Muscle of arm (tissue), 12 donors: Measurements from ENCODE around the gene YOD1. TPM values are rescaled to one million over a fixed set of nuclear protein-coding genes. Genes with fewer than 3 reads are reported as not detected.

Experiments used
- DNase-seq: peaks from one replicate; pipeline ENCODE4 v3.0.0-alpha.2; 2013
- polyA plus RNA-seq, 12 donors: library from polyadenylated mRNA; unstranded; fragments of 120-200 nt; gene quantifications; one replicate each; pipeline ENCODE4 v1.2.1, GENCODE V29; 2013; ENCODE audit not compliant: insufficient read length in 12 of 12

YOD1 gene
- polyA plus RNA-seq, 12 donors = 4.4 to 9.3 (median 7.3) TPM; not detected in 1

DNA sequence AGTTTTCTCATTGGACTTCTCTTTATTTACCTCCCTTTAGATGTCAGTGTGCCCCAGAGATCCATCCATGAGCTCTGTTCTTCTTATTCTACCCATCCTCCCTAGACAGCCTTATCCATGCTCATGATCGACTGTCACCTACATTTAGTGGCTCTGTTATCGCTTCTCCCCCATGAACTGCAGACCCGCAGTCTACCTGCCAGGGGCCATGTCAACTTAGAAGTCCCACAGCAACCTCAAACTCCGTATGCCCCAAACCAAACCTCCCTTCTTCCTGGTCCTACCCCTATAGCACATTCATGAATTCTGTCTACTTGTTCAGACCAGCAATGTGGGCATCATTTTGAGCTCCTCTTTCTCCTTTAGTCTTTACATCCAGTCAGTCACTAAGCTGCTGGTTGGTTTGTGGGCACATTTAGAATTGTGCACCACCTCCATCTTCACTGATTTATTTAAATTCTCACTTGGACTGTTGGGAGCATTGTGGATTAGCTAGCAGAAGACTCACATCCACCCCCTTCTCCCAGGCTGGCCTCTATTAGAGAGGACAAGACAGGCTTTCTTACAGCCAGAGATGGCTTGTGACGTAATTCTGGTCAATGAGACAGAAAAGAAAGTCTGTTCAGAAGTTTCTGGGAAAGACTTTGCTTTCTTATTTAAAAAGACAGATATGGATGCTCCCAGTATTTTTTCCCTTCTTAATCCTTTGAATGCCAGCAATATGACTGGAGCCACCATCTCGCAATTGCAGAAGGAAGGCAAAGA, 37.5 kb downstream of the YOD1 start:
- DNase-seq = no peak

DNA sequence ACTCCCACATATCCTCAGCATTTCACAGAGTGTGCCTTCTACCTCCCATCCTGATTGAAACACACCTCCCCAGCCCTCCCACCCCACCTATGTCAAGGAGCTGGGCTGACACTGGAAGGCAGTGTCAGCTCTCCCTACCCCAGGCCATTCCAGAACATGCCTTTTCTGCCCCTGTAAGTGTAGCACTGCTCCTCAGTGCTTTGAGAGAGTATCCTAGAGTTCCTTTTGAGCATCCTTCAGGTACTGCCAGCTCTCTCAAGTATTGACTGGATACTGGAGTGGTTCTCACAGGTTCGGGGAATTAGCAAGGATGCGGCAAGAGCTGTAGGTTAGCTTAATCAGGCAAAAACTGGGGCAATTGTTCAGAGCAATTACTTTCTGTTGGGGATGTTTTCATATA, 40.3 kb downstream of the YOD1 start:
- DNase-seq = no peak

DNA sequence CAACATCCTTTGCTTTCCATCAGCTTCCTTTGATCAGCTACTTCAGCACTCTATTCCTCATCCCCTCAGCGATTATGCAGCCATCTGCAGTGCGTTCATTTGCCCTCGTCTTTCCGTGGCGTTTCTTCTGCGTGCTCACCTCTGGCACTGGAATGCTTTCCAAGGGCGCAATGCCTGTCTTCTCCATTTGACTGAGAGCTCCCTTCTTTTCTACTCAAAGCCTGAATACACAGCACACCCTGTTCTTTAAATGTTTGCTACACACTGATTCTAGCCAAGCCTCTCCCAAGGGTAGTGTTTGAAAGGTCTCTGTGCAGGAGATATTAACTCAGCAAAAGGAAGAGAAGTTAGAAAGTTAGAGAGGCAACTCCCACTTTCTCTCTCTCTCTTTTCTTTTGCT, 41.1 kb downstream of the YOD1 start:
- no peak for DNase-seq

DNA sequence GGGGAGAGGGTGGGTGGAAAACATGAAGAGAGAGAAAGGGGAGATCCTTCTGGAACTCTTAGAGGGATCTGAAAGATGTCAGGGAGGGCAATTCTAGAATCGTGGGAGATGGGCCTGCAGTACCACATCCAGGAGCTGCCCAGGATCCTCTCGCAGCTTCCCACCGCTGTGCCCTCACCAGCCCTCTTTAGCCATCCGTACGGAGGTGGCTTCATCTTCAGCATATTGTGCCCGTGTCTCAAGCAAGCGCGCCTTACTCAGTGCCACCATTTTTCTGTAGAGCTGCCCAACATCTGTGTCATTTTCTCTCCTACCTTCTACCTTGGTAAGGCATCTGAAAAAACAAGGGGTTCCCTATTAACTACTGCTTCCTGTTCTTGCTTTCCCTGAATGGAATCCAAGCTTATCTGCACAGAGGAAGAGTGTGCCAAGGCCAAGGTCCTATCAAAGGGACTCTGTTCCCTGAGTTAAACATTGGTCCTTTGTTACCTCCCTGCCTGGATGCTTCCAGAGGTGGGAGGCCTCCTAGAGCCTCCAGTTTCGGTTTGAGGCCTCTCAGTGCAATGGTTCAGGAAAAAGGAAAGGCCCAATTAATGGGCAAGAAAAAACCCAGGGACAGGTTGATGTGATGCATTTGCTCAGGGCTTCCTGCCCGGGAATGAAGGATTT, 41.7 kb downstream of the YOD1 start:
- no peak for DNase-seq

DNA sequence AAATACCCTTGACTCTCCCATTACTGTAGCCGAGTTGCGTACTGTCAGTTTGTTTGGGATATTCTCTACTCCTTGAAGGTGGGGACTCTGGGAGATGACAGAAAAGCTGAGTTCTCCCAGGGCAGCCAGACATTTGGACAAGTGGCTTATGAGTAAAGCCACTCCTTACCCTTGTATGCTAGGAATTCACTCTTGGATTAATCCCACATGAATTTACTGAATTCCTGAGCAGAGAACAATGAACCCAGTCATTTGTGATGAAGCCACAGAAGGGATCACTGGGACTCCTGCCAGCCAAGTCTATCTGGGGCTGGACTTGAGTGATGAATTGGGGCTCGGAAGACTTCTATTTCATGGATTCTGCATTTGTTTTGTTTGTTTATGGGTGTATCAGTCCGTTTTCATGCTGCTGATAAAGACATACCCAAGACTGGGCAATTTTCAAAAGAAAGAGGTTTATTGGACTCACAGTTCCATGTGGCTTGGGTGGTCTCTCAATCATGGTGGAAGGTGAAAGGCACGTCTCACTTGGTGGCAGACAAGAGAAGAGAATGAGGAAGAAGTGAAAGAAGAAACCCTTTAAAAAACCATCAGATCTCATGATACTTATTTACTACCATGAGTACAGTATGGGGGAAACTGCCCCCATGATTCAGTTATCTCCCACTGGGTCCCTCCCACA, 43.5 kb downstream of the YOD1 start:
- DNase-seq = no peak

DNA sequence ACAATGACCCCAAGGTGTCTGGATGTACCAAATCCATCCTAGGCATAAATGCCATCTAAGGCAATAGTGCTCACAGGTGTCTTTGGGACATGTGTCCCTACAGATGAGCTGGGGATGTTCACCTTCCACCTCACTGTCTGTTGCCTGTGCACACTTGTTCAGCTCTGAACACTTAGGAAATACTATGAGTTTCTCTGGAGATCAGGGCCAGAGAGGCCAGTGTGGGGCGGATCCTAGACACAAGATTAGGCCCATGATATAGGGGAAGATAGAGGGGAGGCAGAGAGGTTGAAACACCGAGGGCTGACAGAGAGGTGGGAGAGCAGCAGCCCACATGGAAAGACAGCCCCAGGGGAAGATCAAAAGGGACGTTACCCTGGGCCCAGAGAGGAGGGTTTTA, 44.1 kb downstream of the YOD1 start:
- no peak for DNase-seq

DNA sequence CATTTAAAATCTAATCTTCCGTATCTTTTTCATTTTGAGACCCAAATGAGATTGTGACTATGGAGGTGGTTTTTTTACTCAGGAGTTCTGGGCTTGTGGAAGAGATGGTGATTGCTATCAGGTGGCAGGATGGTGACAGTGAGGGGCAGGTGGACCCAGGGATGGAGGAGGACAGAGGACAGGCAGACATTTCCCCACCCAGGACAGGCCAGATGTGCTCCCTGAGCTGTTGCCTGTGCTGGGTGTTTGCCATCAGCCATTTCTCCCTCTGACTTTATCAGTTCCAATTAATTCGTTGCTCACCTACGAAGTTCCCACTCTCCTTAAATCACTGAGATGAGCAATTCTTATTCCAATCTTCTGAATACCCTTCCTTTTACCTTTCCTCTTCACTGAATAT, 44.9 kb downstream of the YOD1 start:
- no peak for DNase-seq

DNA sequence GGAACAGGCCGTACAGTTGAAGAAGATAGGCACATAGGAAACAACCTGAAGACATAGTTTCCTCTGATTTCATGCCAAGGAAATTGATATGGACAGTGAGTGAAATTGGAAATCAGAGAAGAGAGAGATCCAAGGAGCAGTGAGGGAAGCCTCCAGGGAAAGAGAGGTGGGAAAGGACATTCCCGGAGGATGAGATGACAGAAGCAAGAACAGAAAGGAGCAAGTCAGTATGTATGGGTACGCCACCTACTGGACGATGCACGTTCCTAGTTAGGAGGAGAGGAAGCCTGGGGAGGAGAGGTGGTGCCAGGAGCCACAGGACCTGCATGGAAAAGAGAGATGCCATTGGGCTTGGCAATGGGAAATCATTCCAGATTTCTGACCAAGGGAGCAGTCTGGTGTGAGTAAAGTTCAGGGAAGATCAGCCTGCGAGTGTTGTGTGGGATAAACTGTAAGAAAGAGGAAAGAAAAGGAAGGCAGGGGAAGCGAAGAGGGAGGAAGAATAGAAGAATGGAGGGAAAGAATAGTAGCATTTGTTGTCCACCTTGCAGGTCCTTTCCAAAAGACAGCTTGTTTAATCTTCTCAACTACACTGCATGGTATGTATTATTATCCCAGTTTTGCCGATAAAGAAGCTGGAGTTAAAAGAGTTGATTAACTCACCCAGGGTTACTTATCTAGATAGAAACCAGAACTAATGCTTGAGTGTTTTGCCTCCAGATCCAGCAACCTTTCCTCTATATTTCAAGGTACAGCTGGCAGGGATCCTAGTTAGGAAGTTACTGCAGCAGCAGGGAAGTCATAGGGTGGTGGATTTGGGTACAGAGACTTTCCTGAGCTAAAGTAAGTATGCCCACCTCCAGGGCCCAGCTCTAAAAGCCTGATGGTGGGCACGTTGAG, 45.8 kb downstream of the YOD1 start:
- no peak for DNase-seq

DNA sequence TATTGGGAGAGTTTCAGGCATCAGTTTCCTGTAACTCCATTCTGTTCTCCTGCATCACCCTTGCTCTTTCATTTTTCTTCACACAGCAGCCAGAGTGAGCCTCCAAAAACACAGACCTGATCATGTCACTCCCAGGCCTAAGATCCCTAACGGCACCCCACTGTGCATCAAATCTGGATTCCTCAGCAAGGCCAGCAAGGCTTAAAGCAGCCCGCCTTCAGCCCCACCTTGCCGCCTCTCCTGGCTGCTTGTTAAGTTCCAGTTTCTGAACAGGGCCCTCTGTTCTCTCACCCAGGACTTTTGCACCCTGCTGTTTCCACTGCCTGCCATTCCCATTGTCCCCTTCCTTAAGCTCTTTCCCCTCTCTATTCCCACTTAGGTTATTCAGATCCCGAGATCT, 47.8 kb downstream of the YOD1 start:
- DNase-seq = no peak

DNA sequence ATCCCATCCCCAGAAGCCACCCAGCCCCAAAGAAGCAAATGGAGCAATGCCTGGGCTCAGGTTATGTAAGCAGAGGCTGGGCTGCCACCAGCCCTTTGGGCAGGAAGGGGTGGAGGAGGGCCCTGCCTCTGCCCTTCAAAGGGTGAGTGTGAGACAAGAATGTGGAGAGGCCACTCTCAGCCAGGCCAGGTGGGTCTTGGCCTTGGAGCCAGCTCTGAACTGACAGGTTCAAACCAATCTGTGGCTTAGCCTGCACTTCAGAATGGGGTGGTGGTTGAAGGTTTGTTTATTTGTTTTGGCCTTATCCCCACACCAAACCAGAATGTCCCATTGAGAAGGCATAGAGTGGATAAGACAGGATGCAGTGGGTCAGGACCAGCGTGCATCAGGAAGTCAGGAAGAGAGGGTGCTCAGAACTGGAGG, 48.3 kb downstream of the YOD1 start:
- DNase-seq = no peak

DNA sequence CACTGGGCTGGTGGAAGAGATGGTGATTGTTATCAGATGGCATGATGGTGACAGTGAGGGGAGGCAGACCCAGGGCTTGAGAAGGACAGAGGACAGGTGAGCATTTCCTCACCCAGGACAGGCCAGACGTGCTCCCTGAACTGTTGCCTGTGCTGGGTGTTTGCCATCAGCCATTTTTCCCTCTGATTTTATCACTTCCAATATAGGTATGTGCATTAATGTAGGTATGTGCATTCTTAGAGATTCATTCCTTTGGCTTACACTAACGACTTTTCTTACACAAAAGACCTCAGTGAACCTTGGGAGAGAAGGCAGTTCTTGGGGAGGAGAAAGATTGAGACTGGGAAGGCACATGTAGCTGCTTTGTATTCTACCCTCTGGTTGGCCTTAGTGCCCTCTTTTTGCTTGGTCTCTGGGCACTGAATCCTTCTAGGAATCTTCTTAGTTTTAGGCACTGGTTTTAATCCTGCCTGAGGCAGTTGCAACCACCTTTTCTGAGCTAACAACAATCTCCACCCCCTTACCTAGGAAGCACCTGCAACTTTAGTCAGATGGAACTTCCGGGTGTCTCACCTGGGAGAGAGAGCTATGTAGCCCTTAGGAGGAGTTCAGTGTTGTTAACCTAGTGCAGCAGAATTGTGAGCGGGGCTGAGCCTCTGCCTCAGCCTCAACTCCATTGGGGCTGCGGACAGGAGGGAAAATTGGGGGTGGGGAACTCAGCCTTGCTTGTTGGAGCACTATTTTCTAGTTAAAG, 49.3 kb downstream of the YOD1 start:
- no peak for DNase-seq

DNA sequence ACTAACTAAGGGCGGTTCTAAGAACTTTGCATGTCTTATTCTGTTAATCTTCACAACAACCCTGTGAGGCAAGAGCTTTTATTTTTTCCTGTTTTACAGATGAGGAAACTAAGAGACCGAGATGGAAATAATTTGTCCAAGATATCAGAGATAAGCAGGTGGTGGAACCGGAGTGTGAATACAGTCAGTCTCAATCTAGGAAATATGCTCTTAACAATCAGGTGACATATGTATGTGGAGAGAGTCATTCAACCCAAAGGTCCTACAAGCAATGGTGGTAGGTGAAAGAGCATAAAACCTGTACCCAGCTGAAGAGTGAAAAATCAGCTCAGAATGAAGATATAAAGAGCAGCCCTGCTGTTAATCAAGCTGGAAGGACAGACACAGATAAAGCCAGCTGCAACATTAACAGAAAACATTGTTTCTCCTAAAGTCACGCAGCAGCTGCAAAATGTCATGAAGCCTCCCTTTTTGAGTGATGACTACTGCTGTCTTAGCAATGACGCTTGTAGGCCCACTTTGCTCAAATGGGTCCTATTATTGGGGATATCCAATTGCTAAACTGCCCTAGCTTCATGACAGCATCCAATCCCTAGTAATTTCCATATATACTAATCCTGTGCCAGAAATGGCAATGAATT, 50.2 kb downstream of the YOD1 start:
- no peak for DNase-seq

DNA sequence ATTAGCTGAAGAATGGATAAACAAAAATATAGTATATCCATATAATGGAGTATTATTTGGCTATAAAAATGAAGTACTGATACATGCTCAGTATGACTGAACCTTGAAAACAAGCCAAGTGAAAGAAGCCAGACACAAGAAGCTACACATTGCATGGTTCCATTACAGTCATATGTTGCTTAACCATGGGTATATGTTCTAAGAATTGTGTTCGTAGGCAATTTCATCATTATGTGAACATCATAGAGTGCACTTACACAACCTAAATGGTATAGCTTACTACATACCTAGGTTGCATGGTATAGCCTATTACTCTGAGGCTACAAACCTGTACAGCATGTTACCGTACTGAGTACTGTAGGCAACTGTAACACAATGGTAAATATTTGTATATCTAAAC, 52.2 kb downstream of the YOD1 start:
- DNase-seq = no peak

Other genes starting within 250 kb of the YOD1 start
- gene IL20, start 185.6 kb downstream of the YOD1 start, polyA plus RNA-seq = not detected
- gene IL24, start 153.8 kb downstream of the YOD1 start, polyA plus RNA-seq = under 1 TPM in 6 of 12 donors, not detected in 6; 0.10 to 0.61 (median 0.21) TPM
- 10 to 100 TPM in 1 of 12 donors, 1 to 10 TPM in 5, under 1 TPM in 4, not detected in 2; 0.62 to 12.5 (median 1.1) TPM for gene FCMR, start 129.3 kb downstream of the YOD1 start, polyA plus RNA-seq
- under 1 TPM in 2 of 12 donors, not detected in 10; 0.07 to 0.14 TPM for gene PIGR, start 104.7 kb downstream of the YOD1 start, polyA plus RNA-seq
- gene FCAMR, start 80.7 kb downstream of the YOD1 start, polyA plus RNA-seq = under 1 TPM in 1 of 12 donors, not detected in 11; 0.09 TPM
- 10 to 100 TPM in 1 of 12 donors, 1 to 10 TPM in 3, under 1 TPM in 7, not detected in 1; 0.05 to 18.2 (median 0.18) TPM for gene C1orf116, start 18.5 kb downstream of the YOD1 start, polyA plus RNA-seq
- 10 to 100 TPM in 1 of 12 donors, 1 to 10 TPM in 10, not detected in 1; 3.9 to 12.3 (median 6.3) TPM for gene PFKFB2, start 2.1 kb upstream of the YOD1 start, polyA plus RNA-seq
- gene C4BPB, start 37.7 kb upstream of the YOD1 start, polyA plus RNA-seq = under 1 TPM in 9 of 12 donors, not detected in 3; 0.13 to 0.99 (median 0.50) TPM
- gene C4BPA, start 53.0 kb upstream of the YOD1 start, polyA plus RNA-seq = 1 to 10 TPM in 1 of 12 donors, under 1 TPM in 9, not detected in 2; 0.25 to 1.4 (median 0.43) TPM